Measurements from ENCODE around the gene ADAMTS12. TPM values are rescaled to one million over a fixed set of nuclear protein-coding genes. Genes with fewer than 3 reads are reported as not detected.

Gene ADAMTS12
- total and polyA plus RNA-seq, 10 of the 15 experiments (the other 5 are each of a cell fraction or from before 2014, with no cell fraction given): 0.11 to 35.8 (median 20.7) TPM

DNA sequence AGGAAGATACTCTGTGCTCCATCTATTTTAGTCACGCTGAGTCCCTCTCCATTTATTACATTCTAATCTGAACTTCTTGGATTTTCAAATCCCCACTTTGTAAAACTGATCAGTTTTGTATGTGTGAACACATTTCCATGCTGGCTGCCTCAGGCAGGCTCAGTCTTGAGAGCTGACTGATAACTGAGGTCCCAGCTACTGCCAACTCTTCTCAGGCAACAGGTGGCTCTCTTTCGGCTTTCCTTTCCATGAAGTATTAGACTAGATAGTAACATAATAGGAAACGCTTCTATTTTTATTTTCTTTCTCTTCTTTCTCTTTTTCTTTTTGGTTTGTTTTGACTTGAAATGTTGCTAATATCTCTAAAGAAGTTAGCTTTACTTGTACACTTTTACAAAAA is 312.6 kb downstream of the ADAMTS12 start (continued):
- TF ChIP-seq, protein P1, sequence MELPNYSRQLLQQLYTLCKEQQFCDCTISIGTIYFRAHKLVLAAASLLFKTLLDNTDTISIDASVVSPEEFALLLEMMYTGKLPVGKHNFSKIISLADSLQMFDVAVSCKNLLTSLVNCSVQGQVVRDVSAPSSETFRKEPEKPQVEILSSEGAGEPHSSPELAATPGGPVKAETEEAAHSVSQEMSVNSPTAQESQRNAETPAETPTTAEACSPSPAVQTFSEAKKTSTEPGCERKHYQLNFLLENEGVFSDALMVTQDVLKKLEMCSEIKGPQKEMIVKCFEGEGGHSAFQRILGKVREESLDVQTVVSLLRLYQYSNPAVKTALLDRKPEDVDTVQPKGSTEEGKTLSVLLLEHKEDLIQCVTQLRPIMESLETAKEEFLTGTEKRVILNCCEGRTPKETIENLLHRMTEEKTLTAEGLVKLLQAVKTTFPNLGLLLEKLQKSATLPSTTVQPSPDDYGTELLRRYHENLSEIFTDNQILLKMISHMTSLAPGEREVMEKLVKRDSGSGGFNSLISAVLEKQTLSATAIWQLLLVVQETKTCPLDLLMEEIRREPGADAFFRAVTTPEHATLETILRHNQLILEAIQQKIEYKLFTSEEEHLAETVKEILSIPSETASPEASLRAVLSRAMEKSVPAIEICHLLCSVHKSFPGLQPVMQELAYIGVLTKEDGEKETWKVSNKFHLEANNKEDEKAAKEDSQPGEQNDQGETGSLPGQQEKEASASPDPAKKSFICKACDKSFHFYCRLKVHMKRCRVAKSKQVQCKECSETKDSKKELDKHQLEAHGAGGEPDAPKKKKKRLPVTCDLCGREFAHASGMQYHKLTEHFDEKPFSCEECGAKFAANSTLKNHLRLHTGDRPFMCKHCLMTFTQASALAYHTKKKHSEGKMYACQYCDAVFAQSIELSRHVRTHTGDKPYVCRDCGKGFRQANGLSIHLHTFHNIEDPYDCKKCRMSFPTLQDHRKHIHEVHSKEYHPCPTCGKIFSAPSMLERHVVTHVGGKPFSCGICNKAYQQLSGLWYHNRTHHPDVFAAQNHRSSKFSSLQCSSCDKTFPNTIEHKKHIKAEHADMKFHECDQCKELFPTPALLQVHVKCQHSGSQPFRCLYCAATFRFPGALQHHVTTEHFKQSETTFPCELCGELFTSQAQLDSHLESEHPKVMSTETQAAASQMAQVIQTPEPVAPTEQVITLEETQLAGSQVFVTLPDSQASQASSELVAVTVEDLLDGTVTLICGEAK (IDR thresholded peaks at IDR 0.05; ENCODE audit: borderline replicate concordance): no peak
- TF ChIP-seq MTA2 (IDR thresholded peaks at IDR 0.05; ENCODE audit: low read depth): no peak
- no peak for TF ChIP-seq ZNF24 (IDR thresholded peaks at IDR 0.05)

DNA sequence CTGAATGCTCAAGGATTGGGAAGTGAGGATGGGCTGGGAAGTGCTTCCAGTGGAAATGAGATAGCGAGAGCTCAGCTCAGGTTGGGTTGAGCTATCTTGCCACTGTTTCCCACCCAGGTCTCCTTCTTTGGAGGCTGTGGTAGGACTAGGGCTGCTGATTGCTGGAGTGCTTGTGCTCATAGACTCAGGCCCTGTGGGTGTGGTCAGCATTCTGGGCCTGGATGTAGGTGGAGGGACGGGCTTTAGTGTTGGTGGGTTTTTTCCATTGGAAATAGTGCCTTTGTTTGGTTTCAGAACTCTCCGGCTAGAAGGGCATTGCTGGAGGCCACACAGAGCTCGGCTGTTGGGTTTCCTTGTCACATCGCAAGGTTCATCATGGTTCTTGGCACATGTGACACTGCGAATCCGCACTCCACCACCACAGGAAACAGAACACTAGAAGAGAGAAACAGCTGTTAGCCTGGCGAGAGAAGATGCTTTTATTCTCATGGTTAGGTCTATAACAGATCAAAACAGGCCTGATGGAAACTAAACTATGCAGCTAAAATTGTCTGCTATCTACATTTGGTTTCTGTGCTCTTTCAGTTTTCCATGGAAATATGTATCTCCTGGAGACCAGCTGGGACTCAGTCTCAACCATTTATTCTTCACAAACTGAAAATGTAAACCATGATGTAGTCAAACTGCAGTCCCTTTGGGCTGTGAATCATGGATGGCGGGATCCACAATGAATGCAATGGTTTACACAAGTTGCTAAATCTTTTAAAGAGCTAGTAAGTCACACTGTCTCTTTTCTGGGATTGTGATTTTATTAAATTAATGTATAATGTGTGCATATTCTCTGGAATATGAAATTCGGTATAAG is 314.8 kb downstream of the ADAMTS12 start:
- DNase-seq (ENCODE audit: low read depth, low spot score) (no peak), ATAC-seq (no peak), FAIRE-seq (no peak)
- in situ Hi-C loops (cut with MboI): no loop called here
- Histone ChIP-seq H2AFZ (ENCODE audit: control insufficient read depth, low read depth, low read length) (no peak overlapping the region), H3K27ac (ENCODE audit: control insufficient read depth, insufficient read depth) (no peak overlapping the region), H3K4me3 (no peak overlapping the region), H3K4me1 (ENCODE audit: control insufficient read depth, insufficient read depth, low read length) (no peaks in the 10 kb centered on the region), H3K9ac (ENCODE audit: control insufficient read depth, insufficient read depth, low read length) (no peak overlapping the region), H3K79me2 (ENCODE audit: control insufficient read depth, insufficient read depth, low read length) (no peaks in the 10 kb centered on the region), H3K4me2 (ENCODE audit: control insufficient read depth, insufficient read depth) (no peak overlapping the region), H3K36me3 (ENCODE audit: control insufficient read depth in 2 of 2, insufficient read depth in 2 of 2, low read length in 1 of 2) (no peaks in the 10 kb centered on the region), H3K9me3 (replicated peaks; ENCODE audit: control insufficient read depth, insufficient read depth, low read length) (peaks cover 2% of the 10 kb centered on the region; the same call in 2 of the 3 replicates), H3K27me3 (replicated peaks in 1 of 2; ENCODE audit: control insufficient read depth in 2 of 2, insufficient read depth in 2 of 2, low read length in 1 of 2) (no peaks in the 10 kb centered on the region), H4K20me1 (ENCODE audit: control insufficient read depth, insufficient read depth) (no peaks in the 10 kb centered on the region)
- intact Hi-C loops (cut with micrococcal nuclease; ENCODE audit: unreplicated experiment): no loop called here
- 64% methylated on average over 10 of the region's 10 CpGs for WGBS (ENCODE audit: insufficient coverage, insufficient replicate concordance, low lambda C conversion rate, missing lambda C conversion rate)
- ChIA-PET SMC1A (ENCODE audit: uncharacterized antibody, unreplicated experiment) (interaction anchor here (1.1 to 1.6 kb wide), 4 partner anchors 11 to 37 kb away, joined by 3 to 7 read pairs (median 4); no protein-coding TSS in a partner anchor), CTCF (interaction anchor here (3.3 kb wide), 1 partner anchor 12 kb away, joined by 22 read pairs; no protein-coding TSS in a partner anchor), RAD21 (ENCODE audit: unreplicated experiment) (no interaction called here), POLR2A (no interaction called here)
- BruUV-seq (replicated peaks): no TSS peak
- no peak for TF ChIP-seq NR2C1 (IDR thresholded peaks at IDR 0.05)
- no peak for TF ChIP-seq CBX5 (IDR thresholded peaks at IDR 0.05; ENCODE audit: low read depth)
- TF ChIP-seq, protein P2, sequence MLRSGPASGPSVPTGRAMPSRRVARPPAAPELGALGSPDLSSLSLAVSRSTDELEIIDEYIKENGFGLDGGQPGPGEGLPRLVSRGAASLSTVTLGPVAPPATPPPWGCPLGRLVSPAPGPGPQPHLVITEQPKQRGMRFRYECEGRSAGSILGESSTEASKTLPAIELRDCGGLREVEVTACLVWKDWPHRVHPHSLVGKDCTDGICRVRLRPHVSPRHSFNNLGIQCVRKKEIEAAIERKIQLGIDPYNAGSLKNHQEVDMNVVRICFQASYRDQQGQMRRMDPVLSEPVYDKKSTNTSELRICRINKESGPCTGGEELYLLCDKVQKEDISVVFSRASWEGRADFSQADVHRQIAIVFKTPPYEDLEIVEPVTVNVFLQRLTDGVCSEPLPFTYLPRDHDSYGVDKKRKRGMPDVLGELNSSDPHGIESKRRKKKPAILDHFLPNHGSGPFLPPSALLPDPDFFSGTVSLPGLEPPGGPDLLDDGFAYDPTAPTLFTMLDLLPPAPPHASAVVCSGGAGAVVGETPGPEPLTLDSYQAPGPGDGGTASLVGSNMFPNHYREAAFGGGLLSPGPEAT (IDR thresholded peaks at IDR 0.05; ENCODE audit: low read depth): no peak
- TF ChIP-seq RBBP5 (conservative IDR thresholded peaks at IDR 0.05): no peak
- TF ChIP-seq, protein P3, sequence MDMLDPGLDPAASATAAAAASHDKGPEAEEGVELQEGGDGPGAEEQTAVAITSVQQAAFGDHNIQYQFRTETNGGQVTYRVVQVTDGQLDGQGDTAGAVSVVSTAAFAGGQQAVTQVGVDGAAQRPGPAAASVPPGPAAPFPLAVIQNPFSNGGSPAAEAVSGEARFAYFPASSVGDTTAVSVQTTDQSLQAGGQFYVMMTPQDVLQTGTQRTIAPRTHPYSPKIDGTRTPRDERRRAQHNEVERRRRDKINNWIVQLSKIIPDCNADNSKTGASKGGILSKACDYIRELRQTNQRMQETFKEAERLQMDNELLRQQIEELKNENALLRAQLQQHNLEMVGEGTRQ (IDR thresholded peaks at IDR 0.05; ENCODE audit: borderline replicate concordance, low read depth, low read length): no peak
- TF ChIP-seq ATF7 (IDR thresholded peaks at IDR 0.05; ENCODE audit: low read depth): no peak
- no peak for TF ChIP-seq PML (IDR thresholded peaks at IDR 0.05; ENCODE audit: low read length)
- TF ChIP-seq, protein P4, sequence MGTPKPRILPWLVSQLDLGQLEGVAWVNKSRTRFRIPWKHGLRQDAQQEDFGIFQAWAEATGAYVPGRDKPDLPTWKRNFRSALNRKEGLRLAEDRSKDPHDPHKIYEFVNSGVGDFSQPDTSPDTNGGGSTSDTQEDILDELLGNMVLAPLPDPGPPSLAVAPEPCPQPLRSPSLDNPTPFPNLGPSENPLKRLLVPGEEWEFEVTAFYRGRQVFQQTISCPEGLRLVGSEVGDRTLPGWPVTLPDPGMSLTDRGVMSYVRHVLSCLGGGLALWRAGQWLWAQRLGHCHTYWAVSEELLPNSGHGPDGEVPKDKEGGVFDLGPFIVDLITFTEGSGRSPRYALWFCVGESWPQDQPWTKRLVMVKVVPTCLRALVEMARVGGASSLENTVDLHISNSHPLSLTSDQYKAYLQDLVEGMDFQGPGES (IDR thresholded peaks at IDR 0.05): no peak
- TF ChIP-seq, protein P5, sequence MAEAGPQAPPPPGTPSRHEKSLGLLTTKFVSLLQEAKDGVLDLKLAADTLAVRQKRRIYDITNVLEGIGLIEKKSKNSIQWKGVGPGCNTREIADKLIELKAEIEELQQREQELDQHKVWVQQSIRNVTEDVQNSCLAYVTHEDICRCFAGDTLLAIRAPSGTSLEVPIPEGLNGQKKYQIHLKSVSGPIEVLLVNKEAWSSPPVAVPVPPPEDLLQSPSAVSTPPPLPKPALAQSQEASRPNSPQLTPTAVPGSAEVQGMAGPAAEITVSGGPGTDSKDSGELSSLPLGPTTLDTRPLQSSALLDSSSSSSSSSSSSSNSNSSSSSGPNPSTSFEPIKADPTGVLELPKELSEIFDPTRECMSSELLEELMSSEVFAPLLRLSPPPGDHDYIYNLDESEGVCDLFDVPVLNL (IDR thresholded peaks at IDR 0.05; ENCODE audit: low read depth, low read length): no peak
- TF ChIP-seq STAT3 (IDR thresholded peaks at IDR 0.05; ENCODE audit: low read depth, low read length): no peak
